ENCODE measurements around the gene NMNAT1. TPM values are rescaled to one million over a fixed set of nuclear protein-coding genes. Genes with fewer than 3 reads are reported as not detected.

NMNAT1 gene
- total and polyA plus RNA-seq, 2 of the 8 experiments (the other 6 are each of a cell fraction or from before 2014, with no cell fraction given) = 2.0 to 2.5 TPM

GRCh38 chr1:10027027-10027426 is 83.8 kb downstream of the NMNAT1 start:
- Histone ChIP-seq H2BK5ac (ENCODE audit: low read depth, low read length) (no peak overlapping the region), H3K56ac (replicated peaks; ENCODE audit: insufficient read length, low read depth, low read length) (no peak overlapping the region), H3K23me2 (ENCODE audit: low read depth, low read length) (no peaks in the 10 kb centered on the region), H3K79me2 (ENCODE audit: control insufficient read depth in 1 of 2, insufficient read depth in 2 of 2, low read length in 2 of 2) (no peaks in the 10 kb centered on the region), H4K8ac (ENCODE audit: extremely low read depth, insufficient read depth, low read length) (no peak overlapping the region), H3K4me2 (ENCODE audit: insufficient read depth in 1 of 2, low read depth in 2 of 2, low read length in 2 of 2) (no peak overlapping the region), H3K4ac (replicated peaks; ENCODE audit: insufficient read length, low read depth, low read length) (no peak overlapping the region), H4K5ac (ENCODE audit: insufficient read length, low read depth, low read length) (no peak overlapping the region), H2BK12ac (ENCODE audit: low read depth, low read length) (no peak overlapping the region), H4K91ac (replicated peaks; ENCODE audit: insufficient read length, low read length) (no peak overlapping the region), H3K36me3 (ENCODE audit: control insufficient read depth in 2 of 4, insufficient read depth in 4 of 4, low read length in 3 of 4) (no peaks in the 10 kb centered on the region), H2BK120ac (replicated peaks; ENCODE audit: low read depth, low read length) (no peak overlapping the region), H3K23ac (ENCODE audit: insufficient read length) (no peak overlapping the region), H3K79me1 (ENCODE audit: low read depth, low read length) (no peaks in the 10 kb centered on the region), H2BK15ac (ENCODE audit: low read length) (no peak overlapping the region), H3K18ac (ENCODE audit: extremely low read depth, low read length) (no peak overlapping the region), H3K4me3 (ENCODE audit: extremely low read depth in 1 of 4, insufficient read depth in 2 of 4, low read depth in 3 of 4, low read length in 4 of 4) (no peak overlapping the region), H2AFZ (ENCODE audit: low read length) (no peak overlapping the region), H2BK20ac (ENCODE audit: low read length) (no peak overlapping the region), H3K9me3 (ENCODE audit: insufficient read depth in 2 of 2, low read depth in 1 of 2, low read length in 1 of 2) (peaks cover 0 to 4% of the 10 kb centered on the region in 2 experiments; a peak in 1 of 4 replicates), H3K27ac (ENCODE audit: low read depth, low read length) (no peak overlapping the region), H4K20me1 (replicated peaks in 1 of 2; ENCODE audit: control insufficient read depth in 1 of 2, insufficient read depth in 2 of 2, low read length in 2 of 2) (no peaks in the 10 kb centered on the region), H3K4me1 (replicated peaks in 1 of 4; ENCODE audit: control insufficient read depth in 3 of 4, insufficient read depth in 4 of 4, low read length in 3 of 4) (no peaks in the 10 kb centered on the region), H2AK5ac (ENCODE audit: low read depth, low read length) (no peak overlapping the region), H3K27me3 (replicated peaks in 1 of 4; ENCODE audit: control insufficient read depth in 3 of 4, extremely low read depth in 1 of 4, insufficient read depth in 3 of 4, low read length in 3 of 4) (no peaks in the 10 kb centered on the region), H3K14ac (ENCODE audit: insufficient read length) (no peak overlapping the region), H3K9ac (replicated peaks in 1 of 4; ENCODE audit: extremely low read depth in 1 of 4, low read depth in 3 of 4, low read length in 3 of 4) (no peak overlapping the region)
- DNase-seq (ENCODE audit: low read depth in 1 of 2, low spot score in 2 of 2) (no peak), FAIRE-seq (no peak)
- no peak for TF ChIP-seq RFX5 (IDR thresholded peaks at IDR 0.05; ENCODE audit: borderline replicate concordance, low read depth, low read length)
- TF ChIP-seq TEAD4 (IDR thresholded peaks at IDR 0.05; ENCODE audit: low read depth, low read length) = no peak
- TF ChIP-seq TBP (IDR thresholded peaks at IDR 0.05; ENCODE audit: low read depth, low read length) = no peak
- no peak for TF ChIP-seq JUND (IDR thresholded peaks at IDR 0.05; ENCODE audit: low read length)
- no peak for TF ChIP-seq TCF12 (IDR thresholded peaks at IDR 0.05; ENCODE audit: low read depth, low read length)
- no peak for TF ChIP-seq EGR1 (IDR thresholded peaks at IDR 0.05; ENCODE audit: borderline replicate concordance, low read depth, low read length)
- TF ChIP-seq CREB1 (IDR thresholded peaks at IDR 0.05) = no peak
- TF ChIP-seq KDM4A (IDR thresholded peaks at IDR 0.05; ENCODE audit: low read depth, low read length, severe bottlenecking) = no peak
- no peak for TF ChIP-seq ZNF274 (IDR thresholded peaks at IDR 0.05; ENCODE audit: borderline replicate concordance, extremely low read depth, low read length)
- no peak for TF ChIP-seq EZH2 (IDR thresholded peaks at IDR 0.05; ENCODE audit: low read depth, low read length, severe bottlenecking)
- ChIA-PET CTCF (ENCODE audit: partially characterized antibody) (interaction anchor here (0.7 to 1.4 kb wide), 2 partner anchors 18 to 133 kb away, joined by 3 to 4 read pairs; no protein-coding TSS in a partner anchor), POLR2A (ENCODE audit: partially characterized antibody) (interaction anchor here (0.6 kb wide), 1 partner anchor 97 kb away, joined by 3 read pairs; no protein-coding TSS in a partner anchor)

Measured in H1 (cell line).